H1 (cell line): Measurements from ENCODE around the gene TEX35. TPM values are rescaled to one million over a fixed set of nuclear protein-coding genes. Genes with fewer than 3 reads are reported as not detected.
A peak's percentile ranks its signal among the peaks of the same experiment; 100 is the strongest.

Experiments
- CTCF ChIA-PET: fragments of 300-600 bp; sonication (Branson Sonifier 250); formaldehyde crosslinking; loops from one replicate; lab custom pipeline; 2021; ENCODE audit not compliant: partially characterized antibody; lab: Charles Lee
- POLR2A ChIA-PET: fragments of 300-600 bp; sonication (Branson Sonifier 250); formaldehyde crosslinking; loops from one replicate; lab custom pipeline; 2021; ENCODE audit warnings: inconsistent platforms; ENCODE audit not compliant: partially characterized antibody; lab: Charles Lee
- DNase-seq, 2 experiments: peaks; one replicate each; pipeline versions ENCODE4 v3.0.0 to v3.0.0-alpha.2; 2010 to 2022; ENCODE audit warnings: low spot score in 2 of 2, low read depth in 1 of 2, mixed read lengths in 1 of 2
- FAIRE-seq: peaks from 2 replicates; lab custom pipeline; 2011; peaks lifted over from hg19 to GRCh38; lab: Jason Lieb, UNC
- H2AFZ ChIP-seq: 2 replicates; pipeline ENCODE4 v1.8.1; 2012; ENCODE audit warnings: low read length, inconsistent platforms
- H2AK5ac ChIP-seq: 2 replicates; pipeline ENCODE4 v1.6.1; 2013; ENCODE audit warnings: low read depth, low read length
- H2BK120ac ChIP-seq: replicated peaks from 2 replicates; pipeline ENCODE3; 2013; ENCODE audit warnings: low read depth, low read length, inconsistent platforms
- H2BK12ac ChIP-seq: 2 replicates; pipeline ENCODE4 v1.6.1; 2013; ENCODE audit warnings: low read depth, low read length
- H2BK15ac ChIP-seq: 2 replicates; pipeline ENCODE4 v1.6.1; 2013; ENCODE audit warnings: low read length
- H2BK20ac ChIP-seq: 2 replicates; pipeline ENCODE4 v1.6.1; 2013; ENCODE audit warnings: low read length
- H2BK5ac ChIP-seq: 2 replicates; pipeline ENCODE4 v1.6.1; 2013; ENCODE audit warnings: low read depth, low read length
- H3K14ac ChIP-seq: 2 replicates; pipeline ENCODE4 v1.6.1; 2013; ENCODE audit warnings: inconsistent platforms; ENCODE audit not compliant: insufficient read length
- H3K18ac ChIP-seq: 2 replicates; pipeline ENCODE4 v1.6.1; 2013; ENCODE audit warnings: low read length; ENCODE audit errors: extremely low read depth
- H3K23ac ChIP-seq: 2 replicates; pipeline ENCODE4 v1.6.1; 2013; ENCODE audit warnings: inconsistent platforms; ENCODE audit not compliant: insufficient read length
- H3K23me2 ChIP-seq: 2 replicates; pipeline ENCODE4 v1.6.1; 2013; ENCODE audit warnings: low read depth, low read length
- H3K27ac ChIP-seq: 2 replicates; pipeline ENCODE4 v1.6.1; 2011; ENCODE audit warnings: low read depth, low read length, inconsistent platforms
- H3K27me3 ChIP-seq, 4 experiments: replicated peaks in 1 of 4; 1 replicate in 1 of 4; 2 replicates in 3 of 4; pipeline versions ENCODE4 v1.6.1 to v1.8.1; 2011 to 2013; ENCODE audit warnings: low read length in 3 of 4, mild to moderate bottlenecking in 3 of 4, inconsistent platforms in 2 of 4, mixed read lengths in 2 of 4, moderate library complexity in 1 of 4; ENCODE audit not compliant: control insufficient read depth in 3 of 4, insufficient read depth in 3 of 4; ENCODE audit errors: extremely low read depth in 1 of 4
- H3K36me3 ChIP-seq, 4 experiments: 2 replicates each; pipeline versions ENCODE4 v1.6.1 to v1.8.1; 2011 to 2013; ENCODE audit warnings: mild to moderate bottlenecking in 4 of 4, low read length in 3 of 4, moderate library complexity in 2 of 4, control low read depth in 1 of 4, inconsistent platforms in 1 of 4; ENCODE audit not compliant: insufficient read depth in 4 of 4, control insufficient read depth in 2 of 4
- H3K4ac ChIP-seq: replicated peaks from 2 replicates; pipeline ENCODE3; 2013; ENCODE audit warnings: low read length, low read depth, mixed read lengths, inconsistent platforms; ENCODE audit not compliant: insufficient read length
- H3K4me1 ChIP-seq, 4 experiments: replicated peaks in 1 of 4; 1 replicate in 1 of 4; 2 replicates in 3 of 4; pipeline versions ENCODE4 v1.6.1 to v1.8.1; 2011 to 2013; ENCODE audit warnings: low read length in 3 of 4, inconsistent platforms in 2 of 4, mixed read lengths in 1 of 4; ENCODE audit not compliant: insufficient read depth in 4 of 4, control insufficient read depth in 3 of 4
- H3K4me2 ChIP-seq, 2 experiments: 2 replicates each; pipeline versions ENCODE4 v1.6.1 to v1.8.1; 2011 to 2013; ENCODE audit warnings: low read depth in 2 of 2, low read length in 2 of 2, control low read depth in 1 of 2, inconsistent platforms in 1 of 2, mild to moderate bottlenecking in 1 of 2; ENCODE audit not compliant: insufficient read depth in 1 of 2
- H3K4me3 ChIP-seq, 4 experiments: fragments of 200-600, 300-600 bp in 1 of 4; sonication (generic), shearing (Covaris generic), sonication (Bioruptor Twin) in 1 of 4; 2 replicates each; pipeline versions ENCODE4 v1.5.1 to v1.8.1; 2011 to 2016; ENCODE audit warnings: low read length in 4 of 4, low read depth in 3 of 4, control low read depth in 2 of 4, inconsistent platforms in 2 of 4, mild to moderate bottlenecking in 2 of 4, mixed read lengths in 1 of 4, moderate library complexity in 1 of 4; ENCODE audit not compliant: insufficient read depth in 2 of 4; ENCODE audit errors: extremely low read depth in 1 of 4
- H3K56ac ChIP-seq: replicated peaks from 2 replicates; pipeline ENCODE3; 2013; ENCODE audit warnings: low read depth, mild to moderate bottlenecking, mixed read lengths, low read length, inconsistent platforms; ENCODE audit not compliant: insufficient read length
- H3K79me1 ChIP-seq: 2 replicates; pipeline ENCODE4 v1.6.1; 2013; ENCODE audit warnings: low read depth, low read length, control low read depth
- H3K79me2 ChIP-seq, 2 experiments: 2 replicates each; pipeline versions ENCODE4 v1.6.1 to v1.8.1; 2012 to 2013; ENCODE audit warnings: low read length in 2 of 2, mild to moderate bottlenecking in 2 of 2, inconsistent platforms in 1 of 2; ENCODE audit not compliant: insufficient read depth in 2 of 2, control insufficient read depth in 1 of 2
- H3K9ac ChIP-seq, 4 experiments: replicated peaks in 1 of 4; 1 replicate in 1 of 4; 2 replicates in 3 of 4; pipeline versions ENCODE4 v1.6.1 to v1.8.1; 2011 to 2013; ENCODE audit warnings: low read depth in 3 of 4, low read length in 3 of 4, control low read depth in 2 of 4, mild to moderate bottlenecking in 2 of 4, moderate library complexity in 2 of 4, inconsistent platforms in 1 of 4; ENCODE audit errors: extremely low read depth in 1 of 4
- H3K9me3 ChIP-seq, 2 experiments: 2 replicates each; pipeline versions ENCODE4 v1.6.1 to v1.8.1; 2012 to 2013; ENCODE audit warnings: mild to moderate bottlenecking in 2 of 2, moderate library complexity in 2 of 2, control low read depth in 1 of 2, inconsistent platforms in 1 of 2, low read depth in 1 of 2, low read length in 1 of 2, mixed read lengths in 1 of 2; ENCODE audit not compliant: insufficient read depth in 2 of 2
- H4K20me1 ChIP-seq, 2 experiments: replicated peaks in 1 of 2; 2 replicates each; pipeline versions ENCODE3 to v1.8.1; 2011 to 2013; ENCODE audit warnings: inconsistent platforms in 2 of 2, low read length in 2 of 2, mild to moderate bottlenecking in 1 of 2; ENCODE audit not compliant: insufficient read depth in 2 of 2, control insufficient read depth in 1 of 2
- H4K5ac ChIP-seq: 2 replicates; pipeline ENCODE4 v1.6.1; 2013; ENCODE audit warnings: low read length, low read depth, mixed read lengths, inconsistent platforms; ENCODE audit not compliant: insufficient read length
- H4K8ac ChIP-seq: 2 replicates; pipeline ENCODE4 v1.8.0; 2013; ENCODE audit warnings: mild to moderate bottlenecking, moderate library complexity, low read length, inconsistent platforms; ENCODE audit not compliant: insufficient read depth; ENCODE audit errors: extremely low read depth
- H4K91ac ChIP-seq: replicated peaks from 2 replicates; pipeline ENCODE3; 2013; ENCODE audit warnings: low read length, mixed read lengths, inconsistent platforms; ENCODE audit not compliant: insufficient read length
- ASH2L ChIP-seq: fragments of 200-600, 300-600 bp; sonication (generic); IDR thresholded peaks from one replicate; pipeline ENCODE4 v1.7.1; 2017; ENCODE audit warnings: low read length
- BCL11A ChIP-seq, 2 experiments: IDR thresholded peaks; one replicate each; pipeline ENCODE4 v1.6.1; 2011; ENCODE audit warnings: low read depth in 2 of 2, low read length in 2 of 2, mild to moderate bottlenecking in 2 of 2
- CTBP2 ChIP-seq: IDR thresholded peaks from 2 replicates; pipeline ENCODE4 v1.7.0; 2011; ENCODE audit warnings: borderline replicate concordance, mild to moderate bottlenecking, moderate library complexity, mixed read lengths, low read length; ENCODE audit not compliant: insufficient read depth, insufficient read length
- GABPA ChIP-seq: IDR thresholded peaks from 2 replicates; pipeline ENCODE4 v1.6.1; 2011; ENCODE audit warnings: mild to moderate bottlenecking, low read length, moderate library complexity, borderline replicate concordance; ENCODE audit not compliant: insufficient read depth
- NRF1 ChIP-seq: IDR thresholded peaks from 2 replicates; pipeline ENCODE4 v1.6.1; 2011; ENCODE audit warnings: mild to moderate bottlenecking, low read depth, low read length, improper control_type of control experiment
- PHF8 ChIP-seq: fragments of 200-600 bp; sonication (generic); conservative IDR thresholded peaks from 2 replicates; pipeline ENCODE4 v1.7.1; 2012; ENCODE audit warnings: low read depth, mild to moderate bottlenecking, inconsistent platforms, low read length, moderate library complexity
- POLR2A ChIP-seq, 2 experiments: IDR thresholded peaks; 1 replicate in 1 of 2; 2 replicates in 1 of 2; pipeline ENCODE4 v1.6.1; 2011; ENCODE audit warnings: low read depth in 2 of 2, low read length in 2 of 2, mild to moderate bottlenecking in 2 of 2; ENCODE audit errors: control extremely low read depth in 1 of 2
- RFX5 ChIP-seq: IDR thresholded peaks from 2 replicates; pipeline ENCODE4 v1.6.1; 2011; ENCODE audit warnings: low read depth, low read length, improper control_type of control experiment, borderline replicate concordance
- SRF ChIP-seq: IDR thresholded peaks from 2 replicates; pipeline ENCODE4 v1.6.1; 2011; ENCODE audit warnings: mild to moderate bottlenecking, low read depth, low read length, moderate library complexity
- TAF1 ChIP-seq: IDR thresholded peaks from 2 replicates; pipeline ENCODE4 v1.6.1; 2011; ENCODE audit warnings: mild to moderate bottlenecking, low read depth, low read length
- TCF12 ChIP-seq: IDR thresholded peaks from 2 replicates; pipeline ENCODE4 v1.6.1; 2011; ENCODE audit warnings: low read depth, mild to moderate bottlenecking, low read length
- WGBS, 2 experiments: shearing (Covaris generic) in 1 of 2; methylation state at CpG; one replicate each; pipeline versions ENCODE4 v1.1.6 to v1.1.7; 2013 to 2015; ENCODE audit warnings: low lambda C conversion rate in 2 of 2, mixed read lengths in 2 of 2, inconsistent platforms in 1 of 2, low coverage in 1 of 2, missing lambda C conversion rate in 1 of 2; ENCODE audit not compliant: insufficient replicate concordance in 2 of 2, insufficient coverage in 1 of 2, insufficient read length in 1 of 2; ENCODE audit errors: extremely low coverage in 1 of 2, missing lambda C conversion rate in 1 of 2; 5-methylcytosine and 5-hydroxymethylcytosine counted together
- polyA plus RNA-seq, 7 experiments: library from polyadenylated mRNA; depleted of rRNA in 3 of 7; stranded (reverse) in 5 of 7; unstranded in 2 of 7; fragments of >200 nt in 5 of 7; fragments of 200-250 nt in 2 of 7; gene quantifications; 1 replicate in 5 of 7; 2 replicates in 1 of 7; 4 replicates in 1 of 7; pipeline versions ENCODE4 v1.2.1 to v1.2.3, GENCODE V29; 2011 to 2013; ENCODE audit warnings: missing spikeins in 2 of 7, mixed read lengths in 2 of 7
- total RNA-seq: library from RNA; stranded (reverse); fragmentation: NEBNext Ultra II Directional; extraction: Animal tissue kit (Norgen Biotek cat#: 25700); gene quantifications from 2 replicates; pipeline ENCODE4 v1.2.1, GENCODE V29; 2021
- TF ChIP-seq, protein P1 (sequence below): IDR thresholded peaks from 2 replicates; pipeline ENCODE4 v1.6.1; 2012; ENCODE audit warnings: low read length, inconsistent platforms

The TEX35 gene
- total and polyA plus RNA-seq, 2 of the 8 experiments (the other 6 are each of a cell fraction or from before 2014, with no cell fraction given), result 0.03 TPM; not detected in 1

GRCh38 chr1:178483251-178483957 is 29.5 kb upstream of the TEX35 start:
- WGBS, 2 experiments, result 87% methylated on average over 5 of the region's 5 CpGs; no CpG with 5 or more reads in 1 of the 2 experiments
- no peak overlapping the region for H4K5ac ChIP-seq
- no peaks in the 10 kb centered on the region for H3K36me3 ChIP-seq
- no peak overlapping the region for H3K23ac ChIP-seq
- no peak overlapping the region for H2BK120ac ChIP-seq
- POLR2A ChIA-PET, result no interaction called here
- no peak overlapping the region for H3K56ac ChIP-seq
- peak in 1 of 2 experiments; percentile 39 for DNase-seq
- no peak overlapping the region for H3K9ac ChIP-seq
- no peak overlapping the region for H4K91ac ChIP-seq
- no peak overlapping the region for H3K18ac ChIP-seq
- H4K8ac ChIP-seq, result no peak overlapping the region
- no peak overlapping the region for H2BK12ac ChIP-seq
- CTCF ChIA-PET, result interaction anchor here (0.7 to 1.5 kb wide), 6 partner anchors 10 to 19 kb away, joined by 3 to 4 read pairs (median 4); no protein-coding TSS in a partner anchor
- H3K4me3 ChIP-seq, result no peak overlapping the region
- H2BK15ac ChIP-seq, result no peak overlapping the region
- no peak overlapping the region for H2BK20ac ChIP-seq
- H3K9me3 ChIP-seq, result no peaks in the 10 kb centered on the region
- no peaks in the 10 kb centered on the region for H3K79me2 ChIP-seq
- no peak overlapping the region for H3K27ac ChIP-seq
- no peak overlapping the region for H3K4me2 ChIP-seq
- H2AK5ac ChIP-seq, result no peak overlapping the region
- no peaks in the 10 kb centered on the region; a peak in 1 of 7 replicates for H3K4me1 ChIP-seq
- H3K79me1 ChIP-seq, result no peaks in the 10 kb centered on the region
- no peaks in the 10 kb centered on the region for H3K23me2 ChIP-seq
- H2AFZ ChIP-seq, result no peak overlapping the region
- no peak for FAIRE-seq
- H4K20me1 ChIP-seq, result no peaks in the 10 kb centered on the region
- no peak overlapping the region for H3K4ac ChIP-seq
- H3K27me3 ChIP-seq, result no peaks in the 10 kb centered on the region
- H2BK5ac ChIP-seq, result no peak overlapping the region
- no peak overlapping the region for H3K14ac ChIP-seq
- TF ChIP-seq ASH2L (no peak), CTBP2 (no peak), TCF12 (no peak), BCL11A (IDR thresholded peaks at IDR 0.05; ENCODE audit: low read depth in 2 of 2, low read length in 2 of 2) (no peak), NRF1 (no peak), PHF8 (no peak), RFX5 (no peak), SRF (no peak), TAF1 (no peak), POLR2A (IDR thresholded peaks at IDR 0.05; ENCODE audit: control extremely low read depth in 1 of 2, low read depth in 2 of 2, low read length in 2 of 2) (no peak), GABPA (no peak)
- TF ChIP-seq, protein P1, sequence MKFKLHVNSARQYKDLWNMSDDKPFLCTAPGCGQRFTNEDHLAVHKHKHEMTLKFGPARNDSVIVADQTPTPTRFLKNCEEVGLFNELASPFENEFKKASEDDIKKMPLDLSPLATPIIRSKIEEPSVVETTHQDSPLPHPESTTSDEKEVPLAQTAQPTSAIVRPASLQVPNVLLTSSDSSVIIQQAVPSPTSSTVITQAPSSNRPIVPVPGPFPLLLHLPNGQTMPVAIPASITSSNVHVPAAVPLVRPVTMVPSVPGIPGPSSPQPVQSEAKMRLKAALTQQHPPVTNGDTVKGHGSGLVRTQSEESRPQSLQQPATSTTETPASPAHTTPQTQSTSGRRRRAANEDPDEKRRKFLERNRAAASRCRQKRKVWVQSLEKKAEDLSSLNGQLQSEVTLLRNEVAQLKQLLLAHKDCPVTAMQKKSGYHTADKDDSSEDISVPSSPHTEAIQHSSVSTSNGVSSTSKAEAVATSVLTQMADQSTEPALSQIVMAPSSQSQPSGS, result no peak
